SK-N-DZ (cell line): ENCODE results near the gene GPR158.

ENCODE experiments used
- DNase-seq: peaks from one replicate; pipeline ENCODE4 v3.0.0-alpha.2; 2015; ENCODE audit warnings: low spot score

The GPR158 gene

GRCh38 chr10:25390733-25391132 lies 215.9 kb downstream of the GPR158 start:
- no peak for DNase-seq

- no peak for DNase-seq
These were observed 217.3 kb downstream of the GPR158 start for GRCh38 chr10:25392132-25392531.

- DNase-seq: no peak
These were observed 218.8 kb downstream of the GPR158 start for GRCh38 chr10:25393621-25394020.

- peak; percentile 1 for DNase-seq
These were observed 223.9 kb downstream of the GPR158 start for GRCh38 chr10:25398680-25399079.

GRCh38 chr10:25405871-25406270 lies 231.1 kb downstream of the GPR158 start:
- DNase-seq: no peak

- no peak for DNase-seq
These were observed 242.8 kb downstream of the GPR158 start for GRCh38 chr10:25417611-25418010.

- no peak for DNase-seq
These were observed 251.0 kb downstream of the GPR158 start for GRCh38 chr10:25425776-25426175.

- no peak for DNase-seq
These were observed 261.6 kb downstream of the GPR158 start for GRCh38 chr10:25436431-25436830.

GRCh38 chr10:25441270-25441669 lies 266.5 kb downstream of the GPR158 start:
- DNase-seq: peak; percentile 10

GRCh38 chr10:25444266-25444665 lies 269.5 kb downstream of the GPR158 start:
- no peak for DNase-seq

GRCh38 chr10:25451401-25451800 lies 276.6 kb downstream of the GPR158 start:
- DNase-seq: no peak

GRCh38 chr10:25453619-25454018 lies 278.8 kb downstream of the GPR158 start:
- DNase-seq: no peak

GRCh38 chr10:25455980-25456567 lies 281.3 kb downstream of the GPR158 start:
- DNase-seq: no peak

- no peak for DNase-seq
These were observed 282.8 kb downstream of the GPR158 start for GRCh38 chr10:25457552-25457951.

- no peak for DNase-seq
These were observed 291.0 kb downstream of the GPR158 start for GRCh38 chr10:25465582-25466372.

- no peak for DNase-seq
These were observed 293.1 kb downstream of the GPR158 start for GRCh38 chr10:25467881-25468280.

- no peak for DNase-seq
These were observed 306.7 kb downstream of the GPR158 start for GRCh38 chr10:25481467-25481866.

GRCh38 chr10:25483999-25484398 lies 309.2 kb downstream of the GPR158 start:
- DNase-seq: no peak

- no peak for DNase-seq
These were observed 312.5 kb downstream of the GPR158 start for GRCh38 chr10:25487266-25487665.

GRCh38 chr10:25492040-25492439 lies 317.2 kb downstream of the GPR158 start:
- no peak for DNase-seq

- no peak for DNase-seq
These were observed 317.9 kb downstream of the GPR158 start for GRCh38 chr10:25492680-25493079.

GRCh38 chr10:25493122-25493893 lies 318.5 kb downstream of the GPR158 start:
- DNase-seq: peak; percentile 64

- DNase-seq: no peak
These were observed 322.4 kb downstream of the GPR158 start for GRCh38 chr10:25497246-25497645.
